Caki2 (cell line): ENCODE data around the gene BBS1. TPM values are rescaled to one million over a fixed set of nuclear protein-coding genes. Genes with fewer than 3 reads are reported as not detected.
"Not testable (repeated sequence)": the region's sequence is repeated elsewhere in the genome, so short reads cannot be mapped to it uniquely, and the experiment has no call there.

Source experiments
- DNase-seq: peaks from one replicate; pipeline ENCODE4 v3.0.0-alpha.2; 2015; ENCODE audit warnings: low read depth
- in situ Hi-C: cut with HindIII; loops from 2 replicates; pipeline ENCODE4 v1.10.0; 2016; ENCODE audit warnings: low sequenced_read_pairs, low pct_unique_long_range_greater_than_20kb, mixed read lengths
- total RNA-seq: library from RNA; depleted of rRNA; stranded (reverse); fragments of >200 nt; shearing (Covaris generic); gene quantifications from 2 replicates; pipeline ENCODE4 v1.2.3, GENCODE V29; 2014; ENCODE audit warnings: low replicate concordance

Gene BBS1
- total RNA-seq, 1 experiment from 2014 or later, result 28.0 TPM

DNA sequence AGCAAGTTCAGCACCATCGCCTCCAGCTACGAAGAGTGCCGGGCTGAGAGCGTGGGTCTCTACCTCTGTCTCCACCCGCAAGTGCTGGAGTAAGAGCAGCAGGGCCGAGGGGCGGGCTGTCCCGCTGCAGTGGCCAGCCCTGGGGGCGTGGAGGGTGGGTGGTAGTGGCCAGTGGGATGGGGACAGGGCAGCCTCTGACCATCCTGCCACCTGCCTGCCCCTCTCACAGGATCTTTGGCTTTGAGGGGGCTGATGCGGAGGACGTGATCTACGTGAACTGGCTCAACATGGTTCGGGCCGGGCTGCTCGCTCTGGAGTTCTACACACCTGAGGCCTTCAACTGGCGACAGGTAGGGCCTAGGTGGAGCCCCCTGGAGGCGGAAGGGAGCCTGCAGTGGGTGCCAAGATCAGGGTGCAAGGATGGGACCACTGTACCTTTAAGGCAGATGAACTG, 15.0 kb upstream of the BBS1 start:
- DNase-seq, result no peak
- in situ Hi-C loops, result no loop called here

DNA sequence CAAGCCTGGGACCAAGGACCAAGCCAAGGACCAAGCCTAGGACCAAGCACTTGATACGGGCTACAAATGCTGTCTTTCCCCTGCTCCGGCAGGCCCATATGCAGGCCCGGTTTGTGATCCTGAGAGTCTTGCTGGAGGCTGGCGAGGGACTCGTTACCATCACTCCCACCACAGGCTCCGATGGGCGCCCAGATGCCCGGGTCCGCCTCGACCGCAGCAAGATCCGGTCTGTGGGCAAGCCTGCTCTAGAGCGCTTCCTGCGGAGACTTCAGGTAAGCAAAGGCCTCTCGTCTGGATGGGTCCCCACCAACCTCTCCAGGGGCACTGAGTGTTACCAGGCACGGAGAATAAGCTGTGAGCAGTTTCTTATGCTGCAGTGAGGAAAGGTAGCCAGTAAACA, 13.2 kb upstream of the BBS1 start:
- no peak for DNase-seq
- in situ Hi-C loops, result no loop called here

DNA sequence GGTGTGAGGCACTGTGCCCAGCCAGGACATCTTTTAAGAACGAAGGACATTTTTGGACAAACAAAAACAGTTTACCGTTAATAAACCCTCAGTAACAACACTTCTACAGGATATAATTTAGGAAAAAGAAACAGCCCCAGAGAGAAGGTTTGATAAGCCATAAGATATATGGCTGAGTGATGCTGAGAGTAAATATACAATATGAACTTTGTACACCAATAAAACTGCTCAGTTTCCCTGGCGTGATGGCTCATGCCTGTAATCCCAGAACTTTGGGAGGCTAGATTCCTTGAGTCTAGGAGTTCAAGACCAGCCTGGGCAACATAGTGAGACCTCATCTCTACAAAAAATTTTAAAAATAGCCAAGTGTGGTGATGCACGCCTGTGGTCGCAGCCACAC, 11.9 kb upstream of the BBS1 start:
- in situ Hi-C loops, result no loop called here
- DNase-seq, result no peak

DNA sequence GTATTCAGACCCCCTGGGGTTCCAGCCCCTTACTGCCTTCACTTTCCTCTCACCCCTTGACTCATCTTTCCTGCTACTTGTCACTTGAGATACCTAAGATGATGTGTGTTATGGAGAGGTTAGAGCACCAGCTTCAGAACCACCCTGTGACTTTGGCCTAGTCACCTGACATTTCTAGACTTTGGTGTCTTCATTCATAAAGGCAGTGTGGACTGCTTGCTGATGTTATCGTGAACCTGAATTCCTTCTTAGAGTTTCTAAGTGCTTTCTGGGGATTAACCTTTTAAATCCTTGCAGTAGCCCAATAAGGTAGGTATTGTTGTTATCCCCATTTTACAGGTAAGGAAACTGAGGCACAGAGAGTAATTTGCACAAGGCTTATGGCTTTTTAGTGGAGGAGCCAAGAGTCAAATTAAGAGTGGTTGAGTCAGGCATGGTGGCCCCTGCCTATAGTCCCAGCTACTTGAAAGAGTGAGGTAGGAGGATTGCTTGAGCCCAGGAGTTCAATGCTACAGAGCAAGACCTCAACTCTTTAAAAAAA, 5.1 kb upstream of the BBS1 start:
- in situ Hi-C loops, result no loop called here
- DNase-seq, result no peak

DNA sequence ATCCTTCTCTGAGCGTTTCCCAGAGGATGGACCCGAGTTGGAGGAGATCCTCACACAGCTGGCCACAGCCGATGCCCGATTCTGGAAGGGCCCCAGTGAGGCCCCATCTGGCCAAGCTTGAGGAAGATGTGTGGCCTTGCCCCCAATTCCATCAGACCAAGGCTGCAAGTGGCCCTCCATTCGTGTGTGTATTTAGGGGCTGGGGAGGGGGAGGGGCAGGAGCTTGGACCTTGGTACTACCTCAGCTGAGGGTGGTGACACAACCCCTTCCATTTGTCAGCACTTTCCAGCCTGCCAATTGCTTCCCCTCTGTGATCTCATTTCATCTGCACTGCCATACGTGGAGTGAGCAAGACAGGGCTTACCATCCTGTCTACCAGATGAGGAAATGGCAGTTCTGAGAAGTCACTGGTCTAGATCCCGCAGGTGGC, 1.3 kb upstream of the BBS1 start:
- no peak for DNase-seq
- in situ Hi-C loops, result no loop called here

DNA sequence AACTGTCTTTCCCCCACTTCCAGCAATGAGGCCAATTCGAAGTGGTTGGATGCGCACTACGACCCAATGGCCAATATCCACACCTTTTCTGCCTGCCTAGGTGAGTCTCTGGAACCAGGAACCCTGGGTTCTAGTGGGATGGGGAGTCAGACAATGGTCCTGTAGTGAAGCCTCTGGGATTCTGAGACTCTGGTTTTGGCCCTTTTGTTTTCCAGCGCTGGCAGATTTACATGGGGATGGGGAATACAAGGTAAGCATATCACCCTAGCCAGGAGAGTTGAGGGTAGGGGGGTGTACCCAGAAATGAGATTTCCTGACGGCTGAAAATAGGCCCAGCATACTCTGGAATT, 530 bp downstream of the BBS1 start:
- DNase-seq, result no peak
- in situ Hi-C loops, result no loop called here

DNA sequence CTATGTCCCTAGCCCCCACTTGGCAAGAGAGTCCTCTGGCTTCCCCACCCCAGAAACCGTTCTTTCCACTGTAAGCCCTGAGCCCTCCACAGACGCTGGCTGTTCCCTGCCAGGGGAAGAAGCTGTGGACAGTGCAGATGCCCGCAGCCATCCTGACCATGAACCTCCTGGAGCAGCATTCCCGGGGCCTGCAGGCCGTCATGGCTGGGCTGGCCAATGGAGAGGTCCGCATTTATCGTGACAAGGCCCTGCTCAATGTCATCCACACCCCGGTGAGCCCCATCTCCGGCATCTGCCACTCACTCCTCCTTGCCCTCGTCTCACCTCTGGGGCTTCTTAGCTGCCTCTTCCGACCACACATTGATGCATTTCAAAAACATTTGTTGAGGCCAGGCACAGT, 13.2 kb downstream of the BBS1 start:
- in situ Hi-C loops, result no loop called here
- DNase-seq, result no peak

DNA sequence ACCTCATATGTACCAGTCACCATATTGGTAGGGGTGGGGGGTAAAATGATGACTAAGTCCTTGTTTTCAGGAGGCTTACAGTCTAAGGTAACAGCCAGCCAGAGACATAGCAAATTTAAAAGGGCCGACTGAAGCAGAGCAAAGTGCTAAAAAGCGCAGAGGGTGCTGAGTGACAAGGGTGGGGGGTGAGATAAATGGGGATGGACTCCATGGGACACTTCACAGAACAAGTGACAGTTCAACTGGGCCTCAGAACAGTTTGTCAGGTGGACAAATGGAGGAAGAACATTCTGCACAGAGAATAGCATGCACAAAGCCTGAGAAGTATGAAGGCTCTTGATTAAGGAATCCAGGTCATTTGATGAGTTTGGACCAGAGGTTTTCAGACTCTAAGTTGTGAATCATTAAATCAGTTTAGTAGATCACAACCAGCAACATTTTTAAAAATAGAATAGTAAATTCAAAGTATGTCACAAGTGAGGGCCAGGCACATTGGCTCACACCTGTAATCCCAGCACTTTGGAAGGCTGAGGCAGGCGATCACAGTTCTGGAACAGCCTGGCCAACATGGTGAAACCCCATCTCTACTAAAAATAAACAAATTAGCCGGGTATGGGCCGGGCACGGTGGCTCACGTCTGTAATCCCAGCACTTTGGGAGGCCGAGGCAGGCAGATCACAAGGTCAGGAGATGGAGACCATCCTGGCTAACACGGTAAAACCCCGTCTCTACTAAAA, 14.0 kb downstream of the BBS1 start:
- in situ Hi-C loops, result no loop called here
- no peak for DNase-seq

DNA sequence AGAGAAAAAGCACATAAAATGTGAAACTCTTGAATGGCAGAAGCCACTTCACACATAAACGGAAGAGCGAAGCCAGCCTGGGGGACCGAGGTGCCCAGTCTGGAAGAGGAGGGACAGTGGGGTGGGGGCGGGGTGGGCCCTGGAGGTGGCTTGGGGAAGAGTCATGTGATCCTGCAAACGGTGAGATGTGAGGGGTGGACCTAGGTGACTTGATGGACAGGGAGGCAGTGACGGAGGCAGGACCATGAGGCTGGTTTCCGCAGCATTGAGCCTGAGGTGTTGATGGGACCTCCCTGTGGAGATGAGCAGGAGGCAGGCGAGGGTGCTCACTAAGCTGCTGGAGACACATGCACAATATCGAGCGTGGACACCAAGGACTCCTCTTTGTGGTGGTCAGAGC, 18.6 kb downstream of the BBS1 start:
- DNase-seq, result no peak
- in situ Hi-C loops, result no loop called here

DNA sequence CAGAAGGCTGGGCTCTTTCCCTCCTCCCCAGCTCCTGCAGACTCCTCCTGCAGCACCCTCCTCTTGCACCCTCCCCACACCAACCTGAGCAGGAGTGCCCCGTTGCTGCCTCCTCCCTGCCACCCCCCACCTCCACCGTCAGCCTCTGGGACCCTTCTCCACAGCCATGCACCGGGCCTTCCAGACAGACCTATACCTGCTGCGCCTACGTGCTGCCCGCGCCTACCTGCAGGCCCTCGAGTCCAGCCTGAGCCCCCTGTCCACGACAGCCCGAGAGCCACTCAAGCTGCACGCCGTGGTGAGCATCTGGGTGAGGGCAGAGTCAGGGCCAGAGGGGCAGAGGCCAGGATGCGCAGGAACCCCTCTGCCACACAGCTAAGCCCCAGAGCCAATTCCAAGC, 19.2 kb downstream of the BBS1 start:
- in situ Hi-C loops, result no loop called here
- no peak for DNase-seq

DNA sequence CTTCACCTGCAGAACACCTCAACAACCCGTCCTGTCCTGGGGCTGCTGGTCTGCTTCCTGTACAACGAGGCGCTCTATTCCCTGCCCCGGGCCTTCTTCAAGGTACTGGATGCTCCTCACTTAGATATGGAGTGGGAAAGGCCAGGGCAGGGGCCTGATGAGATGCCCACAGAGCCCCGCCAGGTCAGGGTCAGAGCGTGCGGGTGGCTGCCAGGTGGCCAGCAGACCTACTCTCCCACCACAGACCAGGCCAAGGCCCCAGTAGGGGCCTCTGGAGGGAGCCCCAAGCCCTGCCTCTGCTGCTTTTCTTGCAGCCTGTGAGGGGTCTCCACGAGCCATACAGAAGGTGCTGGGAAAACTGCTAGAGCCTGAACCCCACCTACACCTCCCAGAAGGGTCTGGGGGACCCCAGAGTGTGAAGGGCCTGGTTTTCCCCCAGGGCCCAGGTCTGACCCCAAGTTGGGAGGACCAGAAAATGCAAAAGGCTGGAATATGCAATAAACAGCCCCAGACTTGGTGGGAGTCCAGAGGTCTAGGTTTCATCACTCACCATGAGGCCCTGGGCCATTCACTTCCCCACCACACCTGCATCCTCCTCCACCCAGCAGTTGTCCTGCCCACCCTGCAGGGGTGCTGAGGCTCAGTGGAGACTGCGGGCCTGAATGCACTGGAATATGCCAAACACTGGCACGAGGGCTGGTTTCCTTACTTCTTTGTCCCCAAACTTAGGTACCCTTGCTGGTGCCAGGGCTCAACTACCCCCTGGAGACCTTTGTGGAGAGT, 20.7 kb downstream of the BBS1 start:
- no peak for DNase-seq
- in situ Hi-C loops, result no loop called here

DNA sequence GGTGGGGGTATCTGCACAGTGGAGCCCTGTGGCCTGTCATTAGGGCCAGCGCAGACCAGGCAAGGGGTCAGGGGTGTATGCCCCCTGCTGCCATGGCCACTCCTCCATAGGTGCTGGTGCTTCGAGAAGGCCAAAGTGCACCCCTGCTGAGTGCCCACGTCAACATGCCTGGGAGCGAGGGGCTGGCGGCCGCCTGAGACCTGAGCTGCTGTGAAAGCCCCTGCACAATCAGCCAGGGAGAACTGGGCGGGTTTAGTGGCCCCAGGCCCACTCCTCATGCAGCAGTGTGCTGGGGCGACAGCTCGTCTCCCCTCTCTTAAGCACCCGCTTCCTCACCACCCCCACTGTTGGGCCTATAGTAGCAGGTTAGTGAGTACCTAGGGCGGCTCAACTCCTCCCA, 21.4 kb downstream of the BBS1 start:
- DNase-seq, result no peak
- in situ Hi-C loops, result no loop called here

DNA sequence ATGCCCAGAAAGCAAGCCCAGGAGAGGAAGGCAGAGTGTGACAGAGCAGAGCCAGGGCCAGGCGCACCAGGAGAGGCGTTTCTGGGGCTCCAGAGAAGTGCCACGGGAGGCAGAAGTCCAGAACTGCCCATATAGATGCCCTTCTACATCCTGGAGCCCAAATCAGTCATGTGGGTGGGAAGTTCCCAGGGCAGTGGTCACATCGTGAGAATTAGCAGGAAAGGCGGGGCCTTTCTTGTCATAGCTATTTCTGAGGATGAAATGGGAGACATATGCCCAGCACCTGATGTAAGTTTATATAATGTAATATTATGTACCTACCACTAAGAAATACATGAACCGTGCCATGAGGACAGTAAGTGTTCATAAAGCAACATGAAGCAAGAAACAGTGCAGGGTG, 22.3 kb downstream of the BBS1 start:
- DNase-seq, result no peak
- in situ Hi-C loops, result no loop called here

DNA sequence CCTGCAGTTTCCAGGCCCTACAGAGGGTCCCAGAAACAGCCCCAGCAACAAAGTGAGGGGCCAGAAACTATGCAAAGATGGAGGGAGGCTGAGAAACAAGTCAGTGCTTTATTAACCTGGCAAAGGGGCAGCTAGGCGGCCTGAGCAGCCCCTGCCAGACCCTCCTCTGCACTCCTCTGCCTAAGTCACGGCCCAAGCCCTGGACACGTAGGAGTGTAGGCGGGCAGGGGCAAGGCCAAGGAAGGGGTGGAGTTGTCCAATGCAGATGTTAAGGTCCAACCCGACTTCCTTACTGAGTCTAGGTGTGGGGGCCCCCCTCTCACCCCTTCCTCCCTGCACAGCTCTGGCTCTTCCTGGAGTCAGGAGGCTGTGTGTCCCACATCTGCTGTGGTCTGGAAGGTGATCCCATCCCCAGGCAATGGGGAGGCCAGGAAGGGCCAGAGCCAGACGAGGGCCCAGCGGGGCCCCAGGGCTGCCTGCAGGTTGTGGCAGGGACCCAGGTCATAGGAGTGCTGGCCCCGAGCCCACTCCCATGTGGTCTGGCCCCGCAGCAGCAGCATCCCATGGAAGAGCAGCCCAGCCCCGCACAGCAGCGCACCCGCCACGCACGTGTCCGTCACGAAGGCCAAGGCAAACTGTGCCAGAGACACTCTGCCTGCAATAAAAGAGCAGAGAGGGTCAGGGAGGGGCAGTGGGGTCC, 28.9 kb downstream of the BBS1 start:
- in situ Hi-C loops, result no loop called here
- DNase-seq, result no peak

DNA sequence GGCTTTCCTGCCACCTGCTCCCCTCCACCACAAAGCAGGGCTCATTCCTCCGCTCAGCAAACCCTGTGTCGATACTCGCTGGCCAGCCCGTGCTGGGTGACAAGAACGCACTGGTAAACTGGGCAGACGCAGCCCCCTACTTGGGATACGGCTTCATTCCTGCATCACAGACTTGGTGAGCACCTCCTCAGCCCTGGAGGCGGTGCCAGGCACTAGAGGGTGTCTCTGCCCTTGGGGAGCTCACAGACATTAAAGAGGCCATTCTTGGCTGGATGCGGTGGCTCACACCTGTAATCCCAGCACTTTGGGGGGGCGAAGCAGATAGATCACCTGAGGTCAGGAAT, 29.4 kb downstream of the BBS1 start:
- in situ Hi-C loops, result no loop called here
- no peak for DNase-seq

DNA sequence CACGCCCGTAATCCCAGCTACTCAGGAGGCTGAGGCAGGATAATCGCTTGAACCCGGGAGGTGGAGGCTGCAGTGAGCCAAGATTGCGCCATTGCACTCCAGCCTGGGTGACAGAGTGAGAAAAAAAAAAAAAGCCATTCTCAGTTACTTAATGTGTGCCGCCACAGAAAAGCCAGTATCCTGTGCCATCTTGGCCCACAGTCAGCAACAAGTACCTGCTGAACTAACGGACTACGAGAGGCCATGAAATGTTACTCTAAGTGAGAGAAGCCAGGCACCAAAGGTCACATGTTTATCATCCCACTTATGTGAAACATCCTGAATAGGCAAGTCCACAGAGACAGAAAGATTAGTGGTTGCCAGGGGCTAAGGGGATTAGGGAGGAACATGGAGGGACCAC, 30.2 kb downstream of the BBS1 start:
- in situ Hi-C loops, DNase-seq: not testable (repeated sequence)

DNA sequence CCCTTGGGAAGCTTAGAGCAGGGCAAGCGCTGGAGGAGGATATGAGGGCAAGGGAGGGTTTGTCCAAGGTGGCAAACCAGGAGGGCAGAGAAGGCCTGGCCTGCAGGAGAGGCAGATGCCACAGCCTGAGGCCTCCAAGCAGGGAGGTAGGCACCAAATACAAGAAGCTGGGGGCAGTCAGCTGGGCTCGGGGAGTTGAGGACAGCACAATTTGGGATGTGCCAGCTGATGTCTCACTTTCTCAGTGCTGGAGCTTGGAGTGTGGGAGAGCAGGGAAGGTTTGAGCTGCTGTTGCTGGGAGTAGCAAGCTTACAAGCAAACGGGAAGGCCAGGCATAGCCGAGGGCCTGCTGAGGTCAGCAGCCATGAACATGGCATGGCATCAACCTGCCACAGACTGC, 31.5 kb downstream of the BBS1 start:
- in situ Hi-C loops, result no loop called here
- no peak for DNase-seq

DNA sequence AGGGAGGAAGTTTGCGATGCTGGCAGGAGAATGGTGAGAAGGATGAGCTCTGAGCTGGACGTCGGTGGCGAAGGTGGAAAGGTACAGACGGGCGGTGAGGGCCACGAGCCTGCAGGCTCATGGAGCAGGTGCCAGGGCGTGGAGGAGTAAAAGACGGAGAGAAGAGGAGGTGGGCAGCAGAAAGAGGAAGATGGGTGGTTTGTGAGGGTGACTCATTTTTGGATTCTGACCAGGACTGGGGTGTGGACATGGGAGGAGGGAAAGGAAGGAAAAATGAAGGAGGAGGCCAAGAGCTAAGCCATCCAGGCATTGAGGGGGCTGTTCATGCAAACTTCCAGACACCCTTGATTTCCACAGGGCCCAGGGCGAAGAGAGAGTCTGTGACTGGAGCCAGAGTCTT, 31.9 kb downstream of the BBS1 start:
- no peak for DNase-seq
- in situ Hi-C loops, result no loop called here
